Measurements from ENCODE around the gene RIIAD1.
A peak's percentile ranks its signal among the peaks of the same experiment; 100 is the strongest.

Gene RIIAD1

GRCh38 chr1:151710187-151710840, 11.0 kb upstream of the RIIAD1 start:
- H3K4me3 ChIP-seq (ENCODE audit: low read depth in 1 of 2, low read length in 2 of 2): no peak overlapping the region

GRCh38 chr1:151711044-151711800, 10.1 kb upstream of the RIIAD1 start:
- Histone ChIP-seq H3K9me3 (ENCODE audit: control insufficient read depth in 1 of 2, low read length in 2 of 2) (no peaks in the 10 kb centered on the region), H3K27ac (ENCODE audit: low read depth, low read length) (no peak overlapping the region), H3K36me3 (ENCODE audit: control insufficient read depth in 1 of 2, insufficient read depth in 2 of 2, low read length in 2 of 2) (no peaks in the 10 kb centered on the region), H3K4me1 (ENCODE audit: control insufficient read depth in 1 of 2, insufficient read depth in 2 of 2, low read length in 2 of 2) (peaks cover 24 to 28% of the 10 kb centered on the region in 2 donors), H3K4me3 (ENCODE audit: low read depth in 1 of 2, low read length in 2 of 2) (no peak overlapping the region), H3K27me3 (ENCODE audit: control insufficient read depth in 1 of 2, insufficient read depth in 2 of 2, low read length in 2 of 2) (peaks cover 0 to 4% of the 10 kb centered on the region in 2 donors), H3K9ac (ENCODE audit: low read depth in 1 of 2, low read length in 2 of 2) (no peak overlapping the region)

More at GRCh38 chr1:151710187-151710840, 11.0 kb upstream of the RIIAD1 start:
- no peak overlapping the region for H3K27ac ChIP-seq (ENCODE audit: low read depth, low read length)
- H3K36me3 ChIP-seq (ENCODE audit: control insufficient read depth in 1 of 2, insufficient read depth in 2 of 2, low read length in 2 of 2): no peaks in the 10 kb centered on the region
- H3K9me3 ChIP-seq (ENCODE audit: control insufficient read depth in 1 of 2, low read length in 2 of 2): no peaks in the 10 kb centered on the region
- no peak overlapping the region for H3K9ac ChIP-seq (ENCODE audit: low read depth in 1 of 2, low read length in 2 of 2)
- H3K4me1 ChIP-seq (ENCODE audit: control insufficient read depth in 1 of 2, insufficient read depth in 2 of 2, low read length in 2 of 2): peaks cover 33 to 37% of the 10 kb centered on the region in 2 donors
- H3K27me3 ChIP-seq (ENCODE audit: control insufficient read depth in 1 of 2, insufficient read depth in 2 of 2, low read length in 2 of 2): no peaks in the 10 kb centered on the region

- no peak overlapping the region for H3K27ac ChIP-seq (ENCODE audit: low read depth, low read length)
- no peak overlapping the region for H3K4me3 ChIP-seq (ENCODE audit: low read depth in 1 of 2, low read length in 2 of 2)
- no peak overlapping the region for H3K9ac ChIP-seq (ENCODE audit: low read depth in 1 of 2, low read length in 2 of 2)
- H3K9me3 ChIP-seq (ENCODE audit: control insufficient read depth in 1 of 2, low read length in 2 of 2): no peaks in the 10 kb centered on the region
- H3K36me3 ChIP-seq (ENCODE audit: control insufficient read depth in 1 of 2, insufficient read depth in 2 of 2, low read length in 2 of 2): no peaks in the 10 kb centered on the region
- peaks cover 0 to 5% of the 10 kb centered on the region in 2 donors for H3K27me3 ChIP-seq (ENCODE audit: control insufficient read depth in 1 of 2, insufficient read depth in 2 of 2, low read length in 2 of 2)
- H3K4me1 ChIP-seq (ENCODE audit: control insufficient read depth in 1 of 2, insufficient read depth in 2 of 2, low read length in 2 of 2): peaks cover 22% of the 10 kb centered on the region in 2 donors
Measured at GRCh38 chr1:151711951-151712350, 9.4 kb upstream of the RIIAD1 start.

GRCh38 chr1:151713044-151713443, 8.3 kb upstream of the RIIAD1 start:
- Histone ChIP-seq H3K36me3 (ENCODE audit: control insufficient read depth in 1 of 2, insufficient read depth in 2 of 2, low read length in 2 of 2) (no peaks in the 10 kb centered on the region), H3K9me3 (ENCODE audit: control insufficient read depth in 1 of 2, low read length in 2 of 2) (no peaks in the 10 kb centered on the region), H3K9ac (ENCODE audit: low read depth in 1 of 2, low read length in 2 of 2) (peak overlapping the region in 1 of 2 donors; percentile 10), H3K4me1 (ENCODE audit: control insufficient read depth in 1 of 2, insufficient read depth in 2 of 2, low read length in 2 of 2) (peaks cover 22% of the 10 kb centered on the region in 2 donors), H3K27me3 (ENCODE audit: control insufficient read depth in 1 of 2, insufficient read depth in 2 of 2, low read length in 2 of 2) (peaks cover 6 to 11% of the 10 kb centered on the region in 2 donors), H3K4me3 (ENCODE audit: low read depth in 1 of 2, low read length in 2 of 2) (peak overlapping the region; percentile 50 to 52), H3K27ac (ENCODE audit: low read depth, low read length) (no peak overlapping the region)

DNA sequence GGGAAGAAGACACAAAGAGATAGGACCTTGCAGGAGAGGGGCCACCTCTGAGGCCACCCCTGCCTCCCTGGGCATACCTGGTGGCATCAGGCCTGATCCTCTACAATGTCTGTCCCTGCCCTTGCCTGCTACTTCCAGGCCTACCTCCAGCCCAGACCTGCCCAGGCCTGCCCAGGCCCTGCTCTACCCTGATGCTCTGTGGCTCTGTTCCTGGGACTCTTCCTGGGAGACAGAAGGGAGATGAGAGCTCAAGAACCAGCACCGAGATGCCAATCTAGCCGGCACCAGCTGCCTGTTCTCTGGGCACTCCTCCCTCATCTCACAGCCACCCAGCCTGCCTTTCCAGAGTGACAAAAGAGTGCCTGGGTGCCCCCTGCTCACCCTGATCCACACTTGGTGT, 7.4 kb upstream of the RIIAD1 start:
- Histone ChIP-seq H3K4me3 (ENCODE audit: low read depth in 1 of 2, low read length in 2 of 2) (no peak overlapping the region), H3K9me3 (ENCODE audit: control insufficient read depth in 1 of 2, low read length in 2 of 2) (no peaks in the 10 kb centered on the region), H3K27me3 (ENCODE audit: control insufficient read depth in 1 of 2, insufficient read depth in 2 of 2, low read length in 2 of 2) (peaks cover 6 to 11% of the 10 kb centered on the region in 2 donors), H3K9ac (ENCODE audit: low read depth in 1 of 2, low read length in 2 of 2) (no peak overlapping the region), H3K36me3 (ENCODE audit: control insufficient read depth in 1 of 2, insufficient read depth in 2 of 2, low read length in 2 of 2) (no peaks in the 10 kb centered on the region), H3K4me1 (ENCODE audit: control insufficient read depth in 1 of 2, insufficient read depth in 2 of 2, low read length in 2 of 2) (peaks cover 22% of the 10 kb centered on the region in 2 donors), H3K27ac (ENCODE audit: low read depth, low read length) (no peak overlapping the region)

DNA sequence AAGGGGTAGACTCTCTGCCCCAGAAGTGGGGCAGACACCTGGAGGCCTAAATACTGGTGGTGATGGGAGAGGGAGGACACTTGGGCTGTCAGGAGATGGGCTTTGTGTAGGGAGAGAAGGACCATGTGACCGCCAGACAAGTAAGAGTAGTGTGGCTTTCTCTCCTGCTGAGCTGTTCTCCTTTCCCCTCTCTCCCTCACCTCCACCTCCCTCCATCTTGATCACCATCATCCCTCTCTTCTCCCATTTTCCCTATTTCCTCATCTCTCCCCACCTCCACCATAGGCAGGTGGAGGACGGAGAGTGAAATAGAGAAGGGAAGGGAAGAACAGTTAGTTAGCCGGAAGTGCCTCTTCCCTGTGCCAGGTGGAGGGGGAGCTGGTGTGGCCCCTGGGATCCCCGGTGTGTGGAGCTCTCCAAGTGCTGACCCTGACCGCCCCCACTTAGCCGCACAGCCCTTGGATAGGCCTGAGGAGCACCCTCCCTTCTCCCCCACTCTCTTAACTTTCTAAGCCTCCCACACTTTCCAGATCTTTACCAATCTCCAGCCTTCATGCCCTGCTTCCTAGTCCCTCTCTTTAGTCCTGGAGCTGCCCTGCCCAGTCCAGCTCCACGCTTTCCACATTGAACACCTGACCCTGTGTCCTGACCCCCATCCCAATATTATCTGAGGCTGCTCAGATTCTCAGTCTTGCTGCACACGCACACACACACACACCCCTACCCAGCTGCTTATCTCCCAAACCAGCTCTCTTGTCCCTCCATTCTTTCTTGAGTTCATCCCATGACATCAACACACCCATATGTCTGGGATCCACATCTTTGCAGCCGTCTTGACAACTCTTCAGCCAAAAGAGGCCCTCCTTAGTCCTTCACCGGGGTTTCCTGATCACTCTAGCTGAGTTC, 6.2 kb upstream of the RIIAD1 start:
- H3K9me3 ChIP-seq (ENCODE audit: control insufficient read depth in 1 of 2, low read length in 2 of 2): no peaks in the 10 kb centered on the region
- no peak overlapping the region for H3K9ac ChIP-seq (ENCODE audit: low read depth in 1 of 2, low read length in 2 of 2)
- H3K36me3 ChIP-seq (ENCODE audit: control insufficient read depth in 1 of 2, insufficient read depth in 2 of 2, low read length in 2 of 2): no peaks in the 10 kb centered on the region
- H3K27ac ChIP-seq (ENCODE audit: low read depth, low read length): no peak overlapping the region
- peaks cover 23 to 25% of the 10 kb centered on the region in 2 donors for H3K4me1 ChIP-seq (ENCODE audit: control insufficient read depth in 1 of 2, insufficient read depth in 2 of 2, low read length in 2 of 2)
- H3K4me3 ChIP-seq (ENCODE audit: low read depth in 1 of 2, low read length in 2 of 2): no peak overlapping the region
- H3K27me3 ChIP-seq (ENCODE audit: control insufficient read depth in 1 of 2, insufficient read depth in 2 of 2, low read length in 2 of 2): peaks cover 6 to 11% of the 10 kb centered on the region in 2 donors

DNA sequence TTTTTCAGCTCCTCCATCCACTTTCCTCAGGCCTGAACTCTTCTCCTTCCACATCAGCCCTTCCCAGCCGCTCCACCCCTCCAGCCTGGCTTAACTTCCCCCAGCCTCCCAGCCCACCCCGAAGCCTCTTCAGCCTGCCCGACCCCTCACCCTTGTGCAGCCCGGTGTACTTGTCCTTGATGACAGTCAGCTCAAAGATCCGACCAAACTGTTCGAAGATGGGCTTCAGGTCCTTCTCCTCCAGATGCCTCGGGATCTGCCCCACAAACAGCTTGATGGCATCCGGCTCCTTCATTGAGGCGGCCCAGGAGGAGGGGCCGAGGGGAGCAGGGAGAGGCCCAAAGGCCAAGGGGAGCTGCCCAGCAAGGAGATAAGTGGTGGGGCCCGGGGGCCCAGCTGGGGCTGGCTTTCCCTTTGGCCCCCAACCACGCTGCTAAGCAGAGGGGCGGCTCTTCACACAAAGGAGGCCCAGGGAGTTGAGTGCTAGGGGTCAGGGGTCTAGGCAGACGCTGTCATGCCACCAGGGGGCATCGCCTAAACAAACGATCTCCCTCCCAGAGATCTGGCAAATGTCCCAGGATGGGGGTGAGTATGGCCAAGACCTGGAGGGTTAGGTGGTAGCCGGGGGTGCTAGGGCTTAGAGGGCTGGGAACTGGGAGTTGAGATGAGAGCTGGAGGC, 5.5 kb upstream of the RIIAD1 start:
- no peak overlapping the region for H3K9ac ChIP-seq (ENCODE audit: low read depth in 1 of 2, low read length in 2 of 2)
- H3K4me1 ChIP-seq (ENCODE audit: control insufficient read depth in 1 of 2, insufficient read depth in 2 of 2, low read length in 2 of 2): peaks cover 31 to 33% of the 10 kb centered on the region in 2 donors
- no peaks in the 10 kb centered on the region for H3K9me3 ChIP-seq (ENCODE audit: control insufficient read depth in 1 of 2, low read length in 2 of 2)
- H3K27ac ChIP-seq (ENCODE audit: low read depth, low read length): no peak overlapping the region
- H3K4me3 ChIP-seq (ENCODE audit: low read depth in 1 of 2, low read length in 2 of 2): no peak overlapping the region
- H3K36me3 ChIP-seq (ENCODE audit: control insufficient read depth in 1 of 2, insufficient read depth in 2 of 2, low read length in 2 of 2): no peaks in the 10 kb centered on the region
- H3K27me3 ChIP-seq (ENCODE audit: control insufficient read depth in 1 of 2, insufficient read depth in 2 of 2, low read length in 2 of 2): peaks cover 6 to 11% of the 10 kb centered on the region in 2 donors

DNA sequence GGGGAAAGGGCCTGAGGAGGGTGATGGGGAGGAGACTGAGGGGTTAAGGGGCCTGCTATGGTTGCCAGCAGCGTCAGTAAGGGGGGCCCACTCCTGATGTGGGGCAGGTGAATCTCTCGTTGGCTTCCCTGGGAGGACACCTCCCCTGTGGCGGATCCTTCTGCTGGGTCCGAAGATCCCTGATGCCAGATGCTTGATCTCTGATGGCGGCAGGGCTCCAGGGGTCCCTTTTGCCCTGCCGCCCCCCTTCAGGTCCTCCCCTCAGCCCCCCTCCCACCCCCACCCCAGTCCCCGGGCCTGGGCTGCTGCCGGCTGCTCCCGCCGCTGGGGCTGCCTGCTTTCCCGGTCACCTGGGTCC, 4.9 kb upstream of the RIIAD1 start:
- Histone ChIP-seq H3K36me3 (ENCODE audit: control insufficient read depth in 1 of 2, insufficient read depth in 2 of 2, low read length in 2 of 2) (no peaks in the 10 kb centered on the region), H3K27ac (ENCODE audit: low read depth, low read length) (no peak overlapping the region), H3K27me3 (ENCODE audit: control insufficient read depth in 1 of 2, insufficient read depth in 2 of 2, low read length in 2 of 2) (peaks cover 6 to 11% of the 10 kb centered on the region in 2 donors), H3K9ac (ENCODE audit: low read depth in 1 of 2, low read length in 2 of 2) (no peak overlapping the region), H3K4me3 (ENCODE audit: low read depth in 1 of 2, low read length in 2 of 2) (no peak overlapping the region), H3K9me3 (ENCODE audit: control insufficient read depth in 1 of 2, low read length in 2 of 2) (no peaks in the 10 kb centered on the region), H3K4me1 (ENCODE audit: control insufficient read depth in 1 of 2, insufficient read depth in 2 of 2, low read length in 2 of 2) (peaks cover 33 to 35% of the 10 kb centered on the region in 2 donors)

- Histone ChIP-seq H3K9ac (ENCODE audit: low read depth in 1 of 2, low read length in 2 of 2) (no peak within 1 kb of the TSS), H3K9me3 (ENCODE audit: control insufficient read depth in 1 of 2, low read length in 2 of 2) (no peaks in the 10 kb centered on the region), H3K27ac (ENCODE audit: low read depth, low read length) (no peak within 1 kb of the TSS), H3K36me3 (ENCODE audit: control insufficient read depth in 1 of 2, insufficient read depth in 2 of 2, low read length in 2 of 2) (no peaks in the 10 kb centered on the region), H3K27me3 (ENCODE audit: control insufficient read depth in 1 of 2, insufficient read depth in 2 of 2, low read length in 2 of 2) (peaks cover 6 to 11% of the 10 kb centered on the region in 2 donors), H3K4me3 (ENCODE audit: low read depth in 1 of 2, low read length in 2 of 2) (no peak within 1 kb of the TSS), H3K4me1 (ENCODE audit: control insufficient read depth in 1 of 2, insufficient read depth in 2 of 2, low read length in 2 of 2) (peaks cover 35 to 38% of the 10 kb centered on the region in 2 donors)
Measured at GRCh38 chr1:151716771-151717631, 4.3 kb upstream of the RIIAD1 start, which contains the start of gene CELF3. TSS of gene CELF3 (minus strand) at chr1:151716803. CDS start at chr1:151716020, 783 bp downstream.
